Neural cell (in vitro differentiated cells): Measurements from ENCODE around the gene HEATR5A. TPM values are rescaled to one million over a fixed set of nuclear protein-coding genes. Genes with fewer than 3 reads are reported as not detected.
"Not testable (repeated sequence)": the region's sequence is repeated elsewhere in the genome, so short reads cannot be mapped to it uniquely, and the experiment has no call there.

Experiments
- H2AFZ ChIP-seq: fragments of 200-600, 300-800 bp; sonication (generic), shearing (Covaris generic); 2 replicates; pipeline ENCODE4 v1.6.0; 2014; ENCODE audit warnings: low read depth, mild to moderate bottlenecking, antibody characterized with exemption, low read length, moderate library complexity
- H3F3A ChIP-seq: fragments of 200-600 bp; shearing (Covaris generic); 2 replicates; pipeline ENCODE4 v1.6.1; 2016; ENCODE audit warnings: mild to moderate bottlenecking, moderate library complexity, mixed read lengths, antibody characterized with exemption, low read length; ENCODE audit not compliant: insufficient read depth, poor library complexity, severe bottlenecking
- H3K27ac ChIP-seq: fragments of 200-600, 300-800 bp; sonication (generic), shearing (Covaris generic); 2 replicates; pipeline ENCODE4 v1.5.1; 2014; ENCODE audit warnings: mild to moderate bottlenecking, low read length, moderate library complexity
- H3K27me3 ChIP-seq: fragments of 300-800, 200-600 bp; sonication (generic), shearing (Covaris generic); 2 replicates; pipeline ENCODE4 v1.6.0; 2014; ENCODE audit warnings: mild to moderate bottlenecking, low read depth, low read length, moderate library complexity; ENCODE audit not compliant: insufficient read depth
- H3K36me3 ChIP-seq: fragments of 300-800, 200-600 bp; sonication (generic), shearing (Covaris generic); 2 replicates; pipeline ENCODE4 v1.5.1; 2014; ENCODE audit warnings: mild to moderate bottlenecking, antibody characterized with exemption, low read length, moderate library complexity; ENCODE audit not compliant: insufficient read depth
- H3K4me2 ChIP-seq: fragments of 300-800, 200-600 bp; sonication (generic), shearing (Covaris generic); 2 replicates; pipeline ENCODE4 v1.6.0; 2014; ENCODE audit warnings: mild to moderate bottlenecking, low read length
- H3K4me3 ChIP-seq: fragments of 300-800, 200-600 bp; sonication (generic), shearing (Covaris generic); 2 replicates; pipeline ENCODE4 v1.5.1; 2014; ENCODE audit warnings: mild to moderate bottlenecking, low read length, moderate library complexity
- H3K79me2 ChIP-seq: fragments of 200-600 bp; shearing (Covaris generic); replicated peaks from 2 replicates; pipeline ENCODE4 v1.6.0; 2014; ENCODE audit warnings: mild to moderate bottlenecking, low read length, moderate library complexity; ENCODE audit not compliant: insufficient read depth
- H3K9ac ChIP-seq: fragments of 300-800, 200-600 bp; sonication (generic), shearing (Covaris generic); 2 replicates; pipeline ENCODE4 v1.6.1; 2016; ENCODE audit warnings: mild to moderate bottlenecking, low read length, mixed read lengths
- H3K9me2 ChIP-seq: fragments of 200-600 bp; shearing (Covaris generic); 2 replicates; pipeline ENCODE4 v1.6.1; 2016; ENCODE audit warnings: mild to moderate bottlenecking, low read length, mixed read lengths; ENCODE audit not compliant: insufficient read depth
- H3K9me3 ChIP-seq: fragments of 200-600, 300-800 bp; sonication (generic), shearing (Covaris generic); 2 replicates; pipeline ENCODE4 v1.6.1; 2016; ENCODE audit warnings: mild to moderate bottlenecking, mixed run types, low read length, moderate library complexity, mixed read lengths
- H4K20me1 ChIP-seq: fragments of 200-600 bp; shearing (Covaris generic); 2 replicates; pipeline ENCODE4 v1.6.1; 2016; ENCODE audit warnings: mild to moderate bottlenecking, mixed run types; ENCODE audit not compliant: insufficient read depth
- CTCF ChIP-seq: fragments of 450-650 bp; IDR thresholded peaks from 2 replicates; pipeline ENCODE4 v1.5.1; 2014; ENCODE audit warnings: antibody characterized with exemption, mild to moderate bottlenecking, moderate library complexity; ENCODE audit not compliant: poor library complexity, severe bottlenecking
- EP300 ChIP-seq: fragments of 450-650 bp; conservative IDR thresholded peaks from 2 replicates; pipeline ENCODE4 v1.6.1; 2014; ENCODE audit warnings: antibody characterized with exemption, mild to moderate bottlenecking, moderate library complexity; ENCODE audit not compliant: poor library complexity, severe bottlenecking
- EZH2 ChIP-seq: fragments of 200-600, 300-800 bp; shearing (Covaris generic), sonication (generic); IDR thresholded peaks from 2 replicates; pipeline ENCODE4 v1.6.1; 2014; ENCODE audit warnings: antibody characterized with exemption, low read length, borderline replicate concordance, mild to moderate bottlenecking; ENCODE audit not compliant: insufficient read depth, poor library complexity, severe bottlenecking
- MXI1 ChIP-seq: fragments of 450-650 bp; conservative IDR thresholded peaks from 2 replicates; pipeline ENCODE4 v1.6.1; 2014; ENCODE audit warnings: antibody characterized with exemption, mild to moderate bottlenecking; ENCODE audit not compliant: poor library complexity, severe bottlenecking
- POLR2AphosphoS5 ChIP-seq: IDR thresholded peaks from 2 replicates; pipeline ENCODE4 v1.6.1; 2012
- RAD21 ChIP-seq: fragments of 450-650 bp; conservative IDR thresholded peaks from 2 replicates; pipeline ENCODE4 v1.6.1; 2014; ENCODE audit warnings: antibody characterized with exemption, mild to moderate bottlenecking, moderate library complexity
- REST ChIP-seq: IDR thresholded peaks from 2 replicates; pipeline ENCODE4 v1.6.1; 2012; ENCODE audit warnings: borderline replicate concordance
- SMC3 ChIP-seq: fragments of 450-650 bp; conservative IDR thresholded peaks from 2 replicates; pipeline ENCODE4 v1.6.1; 2014; ENCODE audit warnings: antibody characterized with exemption, mild to moderate bottlenecking, moderate library complexity; ENCODE audit not compliant: poor library complexity
- TAF1 ChIP-seq: IDR thresholded peaks from 2 replicates; pipeline ENCODE4 v1.6.1; 2012; ENCODE audit warnings: low read depth
- polyA plus RNA-seq: library from polyadenylated mRNA; depleted of rRNA; stranded (reverse); fragments of >200 nt; gene quantifications from 2 replicates; pipeline ENCODE4 v1.2.3, GENCODE V29; 2014

HEATR5A gene
- polyA plus RNA-seq, 1 donor from 2014 or later = 5.2 TPM

GRCh38 chr14:31440280-31440679 is 19.9 kb upstream of the HEATR5A start:
- Histone ChIP-seq H3K4me3 (no peak overlapping the region), H3F3A (no peaks in the 10 kb centered on the region), H3K27me3 (no peaks in the 10 kb centered on the region), H3K4me2 (no peak overlapping the region), H3K79me2 (no peaks in the 10 kb centered on the region), H2AFZ (no peak overlapping the region), H3K9ac (no peak overlapping the region), H3K9me3 (no peaks in the 10 kb centered on the region), H4K20me1 (no peaks in the 10 kb centered on the region), H3K36me3 (no peaks in the 10 kb centered on the region), H3K27ac (no peak overlapping the region), H3K9me2 (no peaks in the 10 kb centered on the region)
- no peak for TF ChIP-seq RAD21
- TF ChIP-seq POLR2AphosphoS5 = no peak
- TF ChIP-seq EP300 = no peak
- TF ChIP-seq TAF1 = no peak
- no peak for TF ChIP-seq EZH2
- no peak for TF ChIP-seq CTCF
- TF ChIP-seq REST = no peak
- no peak for TF ChIP-seq SMC3
- TF ChIP-seq MXI1 = no peak

GRCh38 chr14:31439561-31439960 is 19.2 kb upstream of the HEATR5A start:
- no peaks in the 10 kb centered on the region for H3F3A ChIP-seq
- H3K79me2 ChIP-seq = no peaks in the 10 kb centered on the region
- no peak overlapping the region for H3K4me2 ChIP-seq
- TF ChIP-seq CTCF (no peak), EZH2 (no peak), RAD21 (no peak), EP300 (no peak), POLR2AphosphoS5 (no peak), SMC3 (no peak), REST (no peak), MXI1 (no peak), TAF1 (no peak)
- H4K20me1 ChIP-seq = no peaks in the 10 kb centered on the region
- H3K4me3 ChIP-seq = no peak overlapping the region
- no peak overlapping the region for H3K27ac ChIP-seq
- no peaks in the 10 kb centered on the region for H3K9me3 ChIP-seq
- no peak overlapping the region for H3K9ac ChIP-seq
- H2AFZ ChIP-seq = no peak overlapping the region
- no peaks in the 10 kb centered on the region for H3K27me3 ChIP-seq
- H3K9me2 ChIP-seq = no peaks in the 10 kb centered on the region
- H3K36me3 ChIP-seq = no peaks in the 10 kb centered on the region

- not testable (repeated sequence) for H3K9me3 ChIP-seq, H3F3A ChIP-seq, H3K27ac ChIP-seq, H3K27me3 ChIP-seq, H3K9me2 ChIP-seq, H3K79me2 ChIP-seq, H2AFZ ChIP-seq, H4K20me1 ChIP-seq, H3K4me3 ChIP-seq, H3K9ac ChIP-seq, H3K36me3 ChIP-seq, H3K4me2 ChIP-seq
These were observed 16.8 kb upstream of the HEATR5A start for GRCh38 chr14:31437045-31437691.
